SKM-1 treated with dmso at 0.1 percent for 144 hours (cell line): ENCODE measurements around the gene BIRC6.
A peak's percentile ranks its signal among the peaks of the same experiment; 100 is the strongest.
"Not testable (repeated sequence)": the region's sequence is repeated elsewhere in the genome, so short reads cannot be mapped to it uniquely, and the experiment has no call there.

Experiments used
- DNase-seq: peaks from one replicate; lab custom pipeline; 2025; ENCODE audit not compliant: unreplicated experiment; lab: John Stamatoyannopoulos, UW

BIRC6 gene

GRCh38 chr2:32436150-32436549 is 79.3 kb downstream of the BIRC6 start:
- no peak for DNase-seq

- DNase-seq, result no peak
Observed at GRCh38 chr2:32442020-32442467, 85.2 kb downstream of the BIRC6 start.

GRCh38 chr2:32446369-32446768 is 89.5 kb downstream of the BIRC6 start:
- no peak for DNase-seq

- no peak for DNase-seq
Observed at GRCh38 chr2:32450851-32451250, 94.0 kb downstream of the BIRC6 start.

GRCh38 chr2:32452338-32453064 is 95.7 kb downstream of the BIRC6 start:
- no peak for DNase-seq

- DNase-seq, result no peak
Observed at GRCh38 chr2:32453242-32454062, 96.6 kb downstream of the BIRC6 start.

- DNase-seq, result no peak
Observed at GRCh38 chr2:32455816-32456215, 99.0 kb downstream of the BIRC6 start.

- DNase-seq, result no peak
Observed at GRCh38 chr2:32456808-32457207, 100.0 kb downstream of the BIRC6 start.

- no peak for DNase-seq
Observed at GRCh38 chr2:32457814-32458213, 101.0 kb downstream of the BIRC6 start.

GRCh38 chr2:32460861-32461260 is 104.0 kb downstream of the BIRC6 start:
- DNase-seq, result not testable (repeated sequence)

GRCh38 chr2:32463110-32463509 is 106.3 kb downstream of the BIRC6 start:
- DNase-seq, result no peak

GRCh38 chr2:32464431-32464830 is 107.6 kb downstream of the BIRC6 start:
- no peak for DNase-seq

GRCh38 chr2:32472605-32473004 is 115.8 kb downstream of the BIRC6 start:
- DNase-seq, result no peak

- no peak for DNase-seq
Observed at GRCh38 chr2:32474381-32474780, 117.6 kb downstream of the BIRC6 start.

- DNase-seq, result no peak
Observed at GRCh38 chr2:32478889-32479620, 122.2 kb downstream of the BIRC6 start.

- no peak for DNase-seq
Observed at GRCh38 chr2:32479993-32480392, 123.2 kb downstream of the BIRC6 start.

GRCh38 chr2:32482471-32482870 is 125.6 kb downstream of the BIRC6 start:
- DNase-seq, result no peak

GRCh38 chr2:32484937-32485336 is 128.1 kb downstream of the BIRC6 start:
- peak; percentile 93 for DNase-seq

GRCh38 chr2:32485399-32485798 is 128.6 kb downstream of the BIRC6 start:
- no peak for DNase-seq

GRCh38 chr2:32489061-32489460 is 132.2 kb downstream of the BIRC6 start:
- no peak for DNase-seq

GRCh38 chr2:32491346-32491745 is 134.5 kb downstream of the BIRC6 start:
- no peak for DNase-seq

GRCh38 chr2:32495139-32495538 is 138.3 kb downstream of the BIRC6 start:
- DNase-seq, result no peak
